ENCODE measurements around the gene ADORA2A. TPM values are rescaled to one million over a fixed set of nuclear protein-coding genes. Genes with fewer than 3 reads are reported as not detected.

The ADORA2A gene
- total RNA-seq, 1 experiment from 2014 or later = 7.6 TPM

- H3K27ac Mint-ChIP-seq = peak overlapping the region; percentile 23; the same call in 1 of the 2 replicates
- DNase-seq (ENCODE audit: low spot score) (no peak), ATAC-seq (no peak)
- CTCF ChIA-PET = interaction anchor here (2.2 kb wide), 1 partner anchor 14 kb away, joined by 21 read pairs; no protein-coding TSS in a partner anchor
- no peak overlapping the region for H3K4me3 Mint-ChIP-seq
- peaks cover 25% of the 10 kb centered on the region for H3K4me1 Mint-ChIP-seq
- H3K27me3 Mint-ChIP-seq (ENCODE audit: low read depth) = no peaks in the 10 kb centered on the region
- POLR2A ChIA-PET = no interaction called here
- TF ChIP-seq STAT6 (CRISPR knock-in tag; conservative IDR thresholded peaks at IDR 0.05; ENCODE audit: low read depth) (no peak), ZNF232 (CRISPR knock-in tag; IDR thresholded peaks at IDR 0.05) (no peak)
- H3K9me3 Mint-ChIP-seq = no peaks in the 10 kb centered on the region
- H3K36me3 Mint-ChIP-seq = peaks cover 14% of the 10 kb centered on the region
Observed at GRCh38 chr22:24408630-24409029, 18.8 kb upstream of the ADORA2A start.

GRCh38 chr22:24409707-24410106 lies 17.7 kb upstream of the ADORA2A start:
- POLR2A ChIA-PET = no interaction called here
- CTCF ChIA-PET = interaction anchor here (0.6 to 2.2 kb wide), 5 partner anchors 9 to 804 kb away, joined by 3 to 21 read pairs (median 3); no protein-coding TSS in a partner anchor
- TF ChIP-seq ZNF232 (CRISPR knock-in tag; IDR thresholded peaks at IDR 0.05) (no peak), EMX1 (CRISPR knock-in tag; IDR thresholded peaks at IDR 0.05) (no peak), FOXP4 (CRISPR knock-in tag; IDR thresholded peaks at IDR 0.05) (no peak), USF2 (CRISPR knock-in tag; IDR thresholded peaks at IDR 0.05) (no peak), OVOL2 (CRISPR knock-in tag; IDR thresholded peaks at IDR 0.05; ENCODE audit: borderline replicate concordance) (no peak), ZNF512 (CRISPR knock-in tag; IDR thresholded peaks at IDR 0.05; ENCODE audit: borderline replicate concordance) (no peak), SOX15 (CRISPR knock-in tag; IDR thresholded peaks at IDR 0.05) (no peak), ZBTB21 (CRISPR knock-in tag; IDR thresholded peaks at IDR 0.05; ENCODE audit: borderline replicate concordance) (no peak), PREB (CRISPR knock-in tag; IDR thresholded peaks at IDR 0.05; ENCODE audit: borderline replicate concordance) (no peak), RELA (CRISPR knock-in tag; IDR thresholded peaks at IDR 0.05; ENCODE audit: borderline replicate concordance) (no peak), RORB (CRISPR knock-in tag; IDR thresholded peaks at IDR 0.05) (no peak), CTCF (IDR thresholded peaks at IDR 0.05) (no peak), STAT6 (CRISPR knock-in tag; conservative IDR thresholded peaks at IDR 0.05; ENCODE audit: low read depth) (no peak), JAZF1 (CRISPR knock-in tag; IDR thresholded peaks at IDR 0.05) (no peak), E2F5 (CRISPR knock-in tag; IDR thresholded peaks at IDR 0.05) (no peak), FOXK1 (CRISPR knock-in tag; IDR thresholded peaks at IDR 0.05) (no peak), ZNF425 (CRISPR knock-in tag; conservative IDR thresholded peaks at IDR 0.05) (no peak)
- peaks cover 25% of the 10 kb centered on the region for H3K4me1 Mint-ChIP-seq
- no peak overlapping the region for H3K4me3 Mint-ChIP-seq
- no peaks in the 10 kb centered on the region for H3K9me3 Mint-ChIP-seq
- ATAC-seq (no peak), DNase-seq (ENCODE audit: low spot score) (no peak)
- H3K36me3 Mint-ChIP-seq = peaks cover 11% of the 10 kb centered on the region
- H3K27me3 Mint-ChIP-seq (ENCODE audit: low read depth) = no peaks in the 10 kb centered on the region
- H3K27ac Mint-ChIP-seq = no peak overlapping the region

Measured in WTC11 (cell line).